Endometrial microvascular endothelial cells (primary cell): Measurements from ENCODE around the gene CDKN1A. TPM values are rescaled to one million over a fixed set of nuclear protein-coding genes. Genes with fewer than 3 reads are reported as not detected.
"Not testable (repeated sequence)": the region's sequence is repeated elsewhere in the genome, so short reads cannot be mapped to it uniquely, and the experiment has no call there.

Source experiments
- in situ Hi-C: cut with HindIII; loops from 2 replicates; pipeline ENCODE4 v1.10.0; 2017; ENCODE audit warnings: low sequenced_read_pairs, low pct_unique_long_range_greater_than_20kb; ENCODE audit errors: inconsistent ontology term
- total RNA-seq: library from RNA; depleted of rRNA; stranded (reverse); fragments of >200 nt; gene quantifications from one replicate; pipeline ENCODE4 v1.2.3, GENCODE V29; 2015; ENCODE audit errors: inconsistent ontology term

CDKN1A gene
- total RNA-seq, 1 donor from 2014 or later, result 307 TPM

GRCh38 chr6:36651659-36652379 is 26.7 kb upstream of the CDKN1A start:
- in situ Hi-C loops, result no loop called here

GRCh38 chr6:36654469-36654868 is 24.0 kb upstream of the CDKN1A start:
- in situ Hi-C loops, result not testable (repeated sequence)

DNA sequence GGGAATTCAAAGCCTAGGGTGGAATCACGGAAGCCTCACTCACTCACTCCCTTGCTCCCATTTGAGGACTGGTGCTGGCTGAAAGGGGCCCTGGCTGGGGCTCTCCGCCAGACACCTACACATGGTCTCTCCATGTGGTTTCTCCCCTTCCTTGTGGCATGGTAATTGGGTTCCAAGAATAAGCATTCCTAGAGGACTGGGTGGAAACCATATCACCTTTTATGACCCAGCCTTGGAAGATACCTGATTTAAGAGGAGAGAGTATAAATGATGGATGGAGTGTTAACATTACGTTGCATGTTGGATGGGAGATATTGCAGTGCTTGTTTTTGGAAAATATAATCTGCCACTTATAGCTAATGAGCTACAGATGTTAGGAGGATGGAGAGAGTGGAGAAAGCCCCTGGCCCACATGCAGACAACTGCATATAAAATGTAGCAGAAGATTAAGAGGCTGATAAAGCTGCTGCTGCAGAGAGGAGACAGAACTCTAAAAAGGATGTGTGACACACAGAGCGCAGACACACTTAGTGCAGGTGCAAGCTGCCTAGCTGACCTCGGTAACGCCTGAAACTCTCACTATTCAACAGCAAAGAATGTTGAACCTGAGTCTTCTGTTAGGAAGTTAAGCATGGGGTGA is 23.3 kb upstream of the CDKN1A start:
- in situ Hi-C loops, result no loop called here

- in situ Hi-C loops, result no loop called here
These were observed 22.1 kb upstream of the CDKN1A start for GRCh38 chr6:36656441-36656840.

DNA sequence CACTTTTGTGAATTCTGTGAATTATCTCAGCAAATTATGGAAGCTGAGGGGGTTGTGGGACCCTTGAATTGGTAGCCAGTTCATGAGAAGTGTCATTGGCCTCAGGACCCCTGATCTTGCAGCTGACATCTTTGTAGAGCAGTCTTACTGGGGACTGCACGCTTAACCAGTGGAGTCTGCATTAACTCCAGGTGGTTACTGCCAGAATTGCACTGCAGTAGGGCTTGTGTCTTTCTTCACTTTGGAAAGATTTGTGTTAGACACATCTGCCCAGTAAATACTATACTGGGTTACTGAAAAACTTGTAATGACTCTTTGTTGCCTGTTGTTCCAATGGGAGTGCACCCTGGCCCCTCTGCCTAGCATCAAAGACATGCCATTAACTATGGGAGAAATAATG is 21.2 kb upstream of the CDKN1A start:
- in situ Hi-C loops, result no loop called here

DNA sequence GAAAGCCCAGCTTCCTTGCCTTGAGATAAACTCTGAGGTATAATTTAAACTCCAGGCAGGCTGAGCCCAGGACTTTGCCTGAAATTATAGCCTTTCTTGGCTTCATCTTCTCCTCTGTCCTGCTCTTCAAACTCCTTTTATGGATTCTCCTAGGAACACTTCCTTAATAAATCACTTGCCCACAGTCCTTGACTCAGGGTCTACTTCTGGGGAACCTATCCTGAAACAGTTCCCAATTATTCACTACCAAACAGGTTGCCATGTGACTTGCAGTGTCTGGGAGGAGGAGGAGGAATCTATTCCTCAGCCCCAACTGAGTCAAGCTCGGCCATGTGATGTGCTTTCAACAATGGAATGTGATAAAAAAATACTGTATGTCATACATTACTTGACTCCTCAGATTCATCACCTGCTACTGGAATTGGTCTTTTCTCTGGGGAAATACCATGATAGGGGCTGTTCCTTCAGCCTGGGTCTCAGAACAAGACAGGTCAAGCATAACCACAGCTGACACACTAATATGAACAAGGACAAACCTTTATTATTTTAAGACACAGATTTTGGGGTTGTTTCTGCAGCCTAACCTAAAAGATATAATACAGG is 20.5 kb upstream of the CDKN1A start:
- in situ Hi-C loops, result no loop called here

DNA sequence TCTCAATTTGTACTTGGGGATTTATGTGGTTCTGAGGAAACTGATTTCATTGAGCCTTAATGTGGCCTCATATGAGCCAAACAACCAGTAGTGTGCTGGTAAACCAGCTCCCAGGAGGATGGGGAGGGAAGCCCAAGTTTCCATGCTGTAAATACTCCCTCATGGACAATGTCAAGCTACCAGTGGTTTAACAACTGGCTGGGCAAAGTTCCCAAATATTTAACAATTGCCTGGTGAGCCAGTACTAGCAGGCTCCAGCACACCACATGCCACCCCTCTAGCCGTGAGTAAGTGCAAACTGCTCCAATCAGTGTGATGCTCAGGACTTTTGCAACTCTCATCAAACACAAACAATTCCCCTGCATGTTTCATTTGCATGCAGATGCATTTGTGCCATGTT is 19.2 kb upstream of the CDKN1A start:
- in situ Hi-C loops, result no loop called here

DNA sequence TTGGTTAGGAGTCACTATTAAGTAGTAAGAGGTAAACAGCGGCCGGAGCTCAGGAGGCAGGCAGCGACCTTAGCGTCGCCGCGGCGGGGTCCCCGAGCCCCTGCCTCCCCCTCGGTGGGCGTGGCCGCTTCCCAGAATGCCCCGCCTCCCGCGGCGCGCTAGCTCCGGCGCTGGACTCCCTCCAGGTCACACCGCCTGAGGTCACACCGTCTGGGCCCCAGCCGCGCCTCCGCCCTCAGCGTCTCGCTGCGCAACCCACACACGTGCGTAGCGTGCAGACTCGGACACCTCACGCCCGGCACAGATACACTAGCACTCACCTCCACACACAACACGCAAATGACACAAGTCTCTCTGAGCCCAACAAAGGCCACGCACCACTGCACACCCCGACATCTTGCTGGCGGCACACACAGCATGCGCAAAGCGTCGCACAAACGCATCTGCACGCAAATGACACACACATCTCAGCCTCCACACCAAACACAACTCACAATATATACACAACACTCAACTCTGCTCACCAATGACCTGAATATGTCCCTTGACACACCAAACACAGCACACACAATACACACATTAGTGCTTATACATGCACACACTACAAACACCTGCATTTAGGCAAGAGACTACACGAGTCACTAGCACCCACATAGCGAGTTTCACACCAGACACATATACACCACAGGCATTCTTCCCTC is 17.6 kb upstream of the CDKN1A start:
- in situ Hi-C loops, result no loop called here

- in situ Hi-C loops, result no loop called here
These were observed 16.1 kb upstream of the CDKN1A start for GRCh38 chr6:36662380-36662779.

GRCh38 chr6:36662827-36663256 is 15.7 kb upstream of the CDKN1A start:
- in situ Hi-C loops, result no loop called here

DNA sequence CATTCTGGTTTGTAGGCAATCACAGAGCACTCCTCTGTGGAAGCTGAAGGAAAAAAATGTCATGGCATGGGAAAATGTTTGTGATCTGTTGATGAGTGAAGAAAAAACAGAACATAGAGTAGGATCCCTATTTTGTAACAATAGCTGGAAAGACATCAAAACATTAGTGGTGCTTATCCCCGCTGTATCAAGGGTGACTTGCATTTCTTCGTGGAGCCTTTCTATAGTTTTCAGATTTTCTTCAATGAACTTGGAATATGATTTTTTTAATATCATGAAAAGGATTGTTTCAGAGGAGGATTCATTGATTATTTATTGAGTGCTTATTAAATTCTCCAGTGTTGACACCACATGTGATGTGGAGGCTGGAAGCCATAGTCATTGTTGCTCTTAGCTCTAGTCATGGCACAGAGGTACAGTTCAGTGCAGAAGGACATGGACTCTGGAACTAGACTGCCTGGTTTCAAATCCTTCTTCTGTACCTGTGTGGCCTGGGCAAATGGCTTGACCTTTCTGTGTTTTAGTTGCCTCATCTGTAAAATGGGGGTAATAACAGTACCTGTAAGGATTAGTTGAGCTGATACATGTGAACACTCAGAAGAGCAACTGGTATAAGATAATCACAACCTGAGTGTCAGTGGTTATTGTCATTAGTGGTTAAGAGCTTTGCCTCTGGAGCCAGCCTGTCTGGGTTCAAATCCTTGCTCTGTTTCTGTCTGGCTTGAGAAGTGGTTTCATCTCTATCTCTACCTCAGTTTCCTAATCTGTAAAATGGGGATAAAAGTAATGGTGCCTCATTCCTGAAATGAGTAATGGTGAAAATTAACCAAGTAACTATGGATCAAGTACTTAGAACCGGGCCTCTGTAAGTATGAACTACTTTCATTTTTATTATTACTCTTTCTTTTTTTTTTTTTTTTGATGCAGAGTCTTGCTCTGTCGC is 14.7 kb upstream of the CDKN1A start:
- in situ Hi-C loops, result no loop called here

DNA sequence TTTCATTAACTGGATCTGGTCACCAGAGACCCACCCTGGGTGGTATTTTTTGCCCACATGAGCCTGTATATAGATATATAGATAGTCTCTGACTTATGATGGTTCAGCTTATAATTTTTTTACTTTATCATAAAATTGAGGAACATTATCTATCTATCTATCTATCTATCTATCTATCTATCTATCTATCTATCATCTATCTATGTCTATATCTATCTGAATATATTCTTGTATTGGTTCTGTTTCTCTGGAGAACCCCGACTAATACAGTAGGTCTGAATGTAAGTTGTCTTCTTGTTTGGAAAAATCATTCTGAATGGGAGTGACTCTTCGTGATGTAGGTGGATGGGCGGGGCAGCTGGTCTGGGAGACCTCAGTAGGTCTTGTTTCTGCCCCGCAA is 13.3 kb upstream of the CDKN1A start:
- in situ Hi-C loops, result no loop called here

GRCh38 chr6:36666287-36666686 is 12.2 kb upstream of the CDKN1A start:
- in situ Hi-C loops, result no loop called here

GRCh38 chr6:36666826-36667591 is 11.5 kb upstream of the CDKN1A start:
- in situ Hi-C loops, result no loop called here

- in situ Hi-C loops, result no loop called here
These were observed 9.9 kb upstream of the CDKN1A start for GRCh38 chr6:36668591-36668990.

DNA sequence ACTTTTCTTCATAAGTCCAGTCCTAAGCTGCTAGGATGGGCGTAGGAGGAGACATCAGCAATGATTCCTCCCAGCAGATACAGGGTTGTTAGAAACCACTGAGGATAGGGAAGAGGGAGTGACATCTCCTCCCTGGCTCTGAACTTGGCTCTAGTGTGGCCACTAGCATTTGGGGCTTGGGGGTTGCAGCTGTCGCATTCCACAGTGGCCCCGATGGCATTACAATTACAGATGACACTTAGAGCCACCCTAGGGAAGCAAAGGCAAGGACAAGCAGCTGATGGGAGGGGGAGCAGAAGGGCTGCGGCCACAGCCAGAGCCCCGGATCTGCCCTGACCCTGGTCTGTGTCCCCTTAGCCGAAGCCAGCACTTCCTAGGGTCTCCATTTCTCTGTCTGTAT is 9.5 kb upstream of the CDKN1A start:
- in situ Hi-C loops, result no loop called here

DNA sequence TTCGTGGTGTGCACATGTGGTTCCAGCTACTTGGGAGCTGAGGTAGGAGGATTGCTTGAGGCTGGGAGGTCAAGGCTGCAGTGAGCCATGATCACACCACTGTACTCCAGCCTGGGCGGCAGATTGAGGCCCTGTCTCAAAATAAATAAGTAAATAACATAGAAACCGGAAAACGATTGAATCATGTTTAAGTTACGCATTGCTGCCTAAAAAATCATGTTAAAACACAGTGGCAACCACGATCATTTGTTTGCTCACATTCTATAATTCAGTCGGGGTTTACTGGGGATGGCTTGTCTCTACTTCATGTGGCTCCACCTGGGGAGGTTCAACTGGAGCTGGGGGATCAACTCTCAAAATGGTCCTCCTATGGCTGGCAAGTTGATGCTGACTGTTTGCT is 8.2 kb upstream of the CDKN1A start:
- in situ Hi-C loops, result no loop called here
